MM.1S (cell line): Measurements from ENCODE around the gene CRYBG3.
A peak's percentile ranks its signal among the peaks of the same experiment; 100 is the strongest.

Source experiments
- DNase-seq: peaks from one replicate; pipeline ENCODE4 v3.0.0-alpha.2; 2015
- H2AFZ ChIP-seq: fragments of 300-600 bp; sonication (generic); 2 replicates; pipeline ENCODE4 v1.6.0; 2016; ENCODE audit warnings: antibody characterized with exemption, low read length
- H3F3A ChIP-seq: fragments of 300-600 bp; sonication (generic); 2 replicates; pipeline ENCODE4 v1.6.1; 2016; ENCODE audit warnings: mild to moderate bottlenecking, antibody characterized with exemption, low read length, moderate library complexity, mixed read lengths; ENCODE audit not compliant: insufficient read depth
- H3K27ac ChIP-seq: fragments of 300-600 bp; sonication (generic); 2 replicates; pipeline ENCODE4 v1.5.1; 2016; ENCODE audit warnings: mild to moderate bottlenecking, low read length
- H3K27me3 ChIP-seq: fragments of 300-600 bp; sonication (generic); replicated peaks from 2 replicates; pipeline ENCODE4 v1.6.0; 2016; ENCODE audit warnings: low read length; ENCODE audit not compliant: insufficient read depth
- H3K36me3 ChIP-seq: fragments of 300-600 bp; sonication (generic); replicated peaks from 2 replicates; pipeline ENCODE4 v1.6.1; 2016; ENCODE audit warnings: mild to moderate bottlenecking, low read length, mixed read lengths; ENCODE audit not compliant: insufficient read depth
- H3K4me1 ChIP-seq: fragments of 300-600 bp; sonication (generic); 2 replicates; pipeline ENCODE4 v1.6.1; 2016; ENCODE audit warnings: low read length, mixed read lengths
- H3K4me2 ChIP-seq: fragments of 300-600 bp; sonication (generic); 2 replicates; pipeline ENCODE4 v1.6.0; 2016; ENCODE audit warnings: low read depth, low read length
- H3K4me3 ChIP-seq: fragments of 300-600 bp; sonication (generic); 2 replicates; pipeline ENCODE4 v1.5.1; 2016; ENCODE audit warnings: low read length, mixed read lengths
- H3K79me2 ChIP-seq: fragments of 300-600 bp; sonication (generic); 2 replicates; pipeline ENCODE4 v1.6.1; 2016; ENCODE audit warnings: mixed run types, low read length, mixed read lengths
- H3K9ac ChIP-seq: fragments of 300-600 bp; sonication (generic); 2 replicates; pipeline ENCODE4 v1.6.1; 2016; ENCODE audit warnings: low read length, mixed read lengths
- H3K9me2 ChIP-seq: fragments of 300-600 bp; sonication (generic); replicated peaks from 2 replicates; pipeline ENCODE4 v1.6.1; 2016; ENCODE audit warnings: mild to moderate bottlenecking, low read length, mixed read lengths; ENCODE audit not compliant: insufficient read depth
- H3K9me3 ChIP-seq: fragments of 300-600 bp; sonication (generic); replicated peaks from 2 replicates; pipeline ENCODE4 v1.6.1; 2016; ENCODE audit warnings: mild to moderate bottlenecking, low read length, mixed read lengths; ENCODE audit not compliant: insufficient read depth
- H4K20me1 ChIP-seq: fragments of 300-600 bp; sonication (generic); 2 replicates; pipeline ENCODE4 v1.6.1; 2016; ENCODE audit warnings: mild to moderate bottlenecking, low read length, moderate library complexity, mixed read lengths; ENCODE audit not compliant: insufficient read depth
- EZH2 ChIP-seq: fragments of 300-600 bp; sonication (generic); optimal IDR thresholded peaks from 2 replicates; pipeline ENCODE3; 2017; ENCODE audit warnings: low read depth, mild to moderate bottlenecking, antibody characterized with exemption, low read length, mixed read lengths
- EZH2phosphoT487 ChIP-seq: fragments of 300-600 bp; sonication (generic); IDR thresholded peaks from 2 replicates; pipeline ENCODE4 v1.6.1; 2018; ENCODE audit warnings: antibody characterized with exemption, low read length
- TF ChIP-seq, protein P1 (sequence below): fragments of 300-600 bp; sonication (generic); IDR thresholded peaks from 2 replicates; pipeline ENCODE4 v1.5.1; 2016; ENCODE audit warnings: antibody characterized with exemption, low read length, mixed read lengths

CRYBG3 gene

DNA sequence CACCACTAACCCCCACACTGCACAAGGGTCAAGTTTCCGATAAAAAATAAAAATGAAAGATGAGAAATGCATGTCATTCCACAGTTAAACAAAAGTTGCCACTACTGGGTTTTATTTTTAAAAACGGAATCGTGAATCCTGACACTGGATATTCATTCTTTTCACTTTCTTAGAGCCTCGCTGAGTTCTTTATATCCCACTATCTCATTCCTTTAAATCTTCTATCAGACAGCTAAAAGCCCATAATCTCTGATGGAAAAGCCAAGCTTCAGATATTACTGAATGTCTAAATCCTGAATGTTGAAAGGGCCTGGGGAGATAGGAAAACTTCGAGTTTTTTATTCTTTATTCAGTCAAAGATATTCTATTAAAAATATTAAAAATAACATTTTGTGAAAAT is 138.7 kb downstream of the CRYBG3 start:
- peaks cover 7% of the 10 kb centered on the region; the same call in 1 of the 2 replicates for H3K36me3 ChIP-seq
- H3K79me2 ChIP-seq = peaks cover 51% of the 10 kb centered on the region
- H3K4me2 ChIP-seq = no peak overlapping the region
- TF ChIP-seq EZH2phosphoT487 = no peak
- TF ChIP-seq, protein P1, sequence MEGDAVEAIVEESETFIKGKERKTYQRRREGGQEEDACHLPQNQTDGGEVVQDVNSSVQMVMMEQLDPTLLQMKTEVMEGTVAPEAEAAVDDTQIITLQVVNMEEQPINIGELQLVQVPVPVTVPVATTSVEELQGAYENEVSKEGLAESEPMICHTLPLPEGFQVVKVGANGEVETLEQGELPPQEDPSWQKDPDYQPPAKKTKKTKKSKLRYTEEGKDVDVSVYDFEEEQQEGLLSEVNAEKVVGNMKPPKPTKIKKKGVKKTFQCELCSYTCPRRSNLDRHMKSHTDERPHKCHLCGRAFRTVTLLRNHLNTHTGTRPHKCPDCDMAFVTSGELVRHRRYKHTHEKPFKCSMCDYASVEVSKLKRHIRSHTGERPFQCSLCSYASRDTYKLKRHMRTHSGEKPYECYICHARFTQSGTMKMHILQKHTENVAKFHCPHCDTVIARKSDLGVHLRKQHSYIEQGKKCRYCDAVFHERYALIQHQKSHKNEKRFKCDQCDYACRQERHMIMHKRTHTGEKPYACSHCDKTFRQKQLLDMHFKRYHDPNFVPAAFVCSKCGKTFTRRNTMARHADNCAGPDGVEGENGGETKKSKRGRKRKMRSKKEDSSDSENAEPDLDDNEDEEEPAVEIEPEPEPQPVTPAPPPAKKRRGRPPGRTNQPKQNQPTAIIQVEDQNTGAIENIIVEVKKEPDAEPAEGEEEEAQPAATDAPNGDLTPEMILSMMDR = no peak
- no peak for TF ChIP-seq EZH2
- no peaks in the 10 kb centered on the region for H3K9me3 ChIP-seq
- no peak overlapping the region for H3K27ac ChIP-seq
- H3K9ac ChIP-seq = no peak overlapping the region
- H3K4me1 ChIP-seq = no peaks in the 10 kb centered on the region
- H4K20me1 ChIP-seq = no peaks in the 10 kb centered on the region
- H3K9me2 ChIP-seq = no peaks in the 10 kb centered on the region
- no peak overlapping the region for H3K4me3 ChIP-seq
- DNase-seq = no peak
- H2AFZ ChIP-seq = no peak overlapping the region
- no peaks in the 10 kb centered on the region for H3K27me3 ChIP-seq
- no peaks in the 10 kb centered on the region for H3F3A ChIP-seq

DNA sequence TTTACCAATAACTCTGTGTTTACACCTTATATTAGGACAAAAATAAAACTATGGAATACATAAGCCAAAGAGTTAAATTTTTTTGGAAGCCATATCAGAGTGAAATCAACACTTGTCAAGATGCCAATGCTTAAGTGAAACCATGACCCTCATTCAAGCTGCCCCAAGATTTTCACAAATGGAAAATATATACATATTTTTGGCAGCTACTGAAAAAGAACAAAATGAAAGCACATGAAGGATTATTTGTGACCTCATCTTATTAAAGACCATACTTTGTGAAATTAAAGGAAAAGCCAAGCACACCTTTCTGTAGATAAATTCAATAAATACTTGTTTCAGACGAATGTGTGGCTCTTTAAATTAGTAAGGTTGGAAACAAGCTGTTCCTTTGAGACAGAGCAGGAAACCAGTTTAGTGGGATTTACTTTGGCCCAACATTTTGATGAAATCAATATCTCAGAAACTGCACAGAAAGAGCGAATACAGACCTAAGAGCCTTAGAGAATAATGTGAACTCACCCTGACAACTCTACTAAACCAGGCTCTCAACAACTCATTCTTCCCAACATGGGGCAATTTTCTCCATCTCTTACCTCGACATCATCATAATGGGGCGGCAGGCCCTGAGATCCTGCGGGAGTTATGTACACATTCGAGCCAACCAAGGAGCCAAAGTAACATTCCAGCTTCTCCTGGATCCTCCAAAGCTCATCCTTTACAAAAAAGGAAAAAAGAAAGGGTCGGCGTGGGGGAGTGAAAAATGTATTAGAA is 139.4 kb downstream of the CRYBG3 start:
- Histone ChIP-seq H3K9me3 (no peaks in the 10 kb centered on the region), H3K36me3 (peaks cover 4% of the 10 kb centered on the region; the same call in 1 of the 2 replicates), H4K20me1 (no peaks in the 10 kb centered on the region), H3F3A (no peaks in the 10 kb centered on the region), H3K9ac (no peak overlapping the region), H3K27me3 (no peaks in the 10 kb centered on the region), H3K9me2 (no peaks in the 10 kb centered on the region), H3K4me2 (no peak overlapping the region), H3K4me3 (no peak overlapping the region), H3K79me2 (peaks cover 57% of the 10 kb centered on the region), H2AFZ (no peak overlapping the region), H3K4me1 (no peaks in the 10 kb centered on the region), H3K27ac (no peak overlapping the region)
- TF ChIP-seq EZH2 (no peak), EZH2phosphoT487 (no peak)
- TF ChIP-seq, protein P1 = no peak
- DNase-seq = no peak

DNA sequence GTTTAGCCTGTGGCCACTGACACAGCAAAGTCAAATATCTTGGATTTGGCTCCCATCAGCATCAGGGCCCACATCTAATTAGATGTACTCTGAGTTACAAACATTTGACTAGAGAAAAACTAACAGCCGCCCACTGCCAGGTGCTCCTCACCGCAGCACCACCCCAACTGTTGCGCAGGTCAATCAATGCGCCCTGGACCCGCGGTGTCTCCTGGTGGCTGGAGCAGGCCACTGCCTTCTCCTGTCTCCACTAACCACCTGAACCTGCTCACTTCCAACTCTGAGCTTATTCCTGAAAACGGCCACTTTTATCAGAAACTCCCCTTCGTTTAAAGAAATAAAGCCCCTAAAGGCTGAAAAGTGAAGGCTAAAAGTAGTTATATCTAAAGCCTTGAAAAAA is 146.2 kb downstream of the CRYBG3 start:
- Histone ChIP-seq H3K9ac (no peak overlapping the region), H3K36me3 (0 out of 2 replicates have a peak, but pooled peaks cover 9% of the 10 kb centered on the region), H4K20me1 (no peaks in the 10 kb centered on the region), H3K4me1 (peaks cover 29% of the 10 kb centered on the region), H3K9me2 (no peaks in the 10 kb centered on the region), H3K9me3 (no peaks in the 10 kb centered on the region), H3K27ac (no peak overlapping the region), H3K4me2 (no peak overlapping the region), H2AFZ (no peak overlapping the region), H3K4me3 (no peak overlapping the region), H3K79me2 (peaks cover 86% of the 10 kb centered on the region), H3K27me3 (no peaks in the 10 kb centered on the region), H3F3A (peaks cover 9% of the 10 kb centered on the region; the same call in 1 of the 2 replicates)
- TF ChIP-seq, protein P1 = peak; percentile 8; the same call in 1 of the 2 replicates
- no peak for TF ChIP-seq EZH2
- no peak for DNase-seq
